Erythroblast (primary cell): ENCODE measurements around the gene EPHB2.

Source experiments
- GATA1 ChIP-seq: IDR thresholded peaks from 2 replicates; pipeline ENCODE4 v1.6.1; 2011; ENCODE audit warnings: low read depth, mild to moderate bottlenecking, control low read depth, low read length, moderate library complexity
- POLR2A ChIP-seq: IDR thresholded peaks from 2 replicates; pipeline ENCODE4 v1.6.1; 2011; ENCODE audit warnings: mild to moderate bottlenecking, low read length

DNA sequence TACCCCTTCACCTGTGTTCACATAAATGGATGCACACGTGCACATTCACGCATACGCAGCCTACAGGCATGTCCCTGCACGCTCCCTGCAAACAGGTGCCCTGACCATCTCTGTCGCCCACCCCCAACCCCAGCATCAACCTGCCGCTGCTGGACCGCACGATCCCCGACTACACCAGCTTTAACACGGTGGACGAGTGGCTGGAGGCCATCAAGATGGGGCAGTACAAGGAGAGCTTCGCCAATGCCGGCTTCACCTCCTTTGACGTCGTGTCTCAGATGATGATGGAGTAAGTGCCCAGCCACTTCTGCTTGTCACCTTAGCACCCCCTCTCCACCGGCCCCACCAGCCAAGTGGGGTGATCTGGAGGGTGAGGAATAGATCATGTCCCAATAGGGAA lies 201.7 kb downstream of the EPHB2 start:
- no peak for TF ChIP-seq POLR2A
- no peak for TF ChIP-seq GATA1
